Sigmoid colon (tissue), 4 donors: ENCODE results near the gene RB1.

ENCODE experiments used
- CTCF ChIP-seq, 4 experiments: fragments of 450-650 bp in 3 of 4; fragments of 200-600 bp in 1 of 4; IDR thresholded peaks; one replicate each; pipeline ENCODE4 v1.5.1; 2016 to 2019; ENCODE audit warnings: antibody characterized with exemption in 4 of 4, mild to moderate bottlenecking in 3 of 4, moderate library complexity in 2 of 4
- EP300 ChIP-seq, 4 donors: sonication (generic); formaldehyde crosslinking; IDR thresholded peaks; one replicate each; pipeline ENCODE4 v1.6.1; 2017; ENCODE audit warnings: antibody characterized with exemption in 4 of 4
- POLR2A ChIP-seq, 2 donors: fragments of 450-650 bp; IDR thresholded peaks; one replicate each; pipeline ENCODE4 v1.6.1; 2016; ENCODE audit warnings: antibody characterized with exemption in 2 of 2, mild to moderate bottlenecking in 2 of 2, moderate library complexity in 2 of 2
- POLR2AphosphoS5 ChIP-seq, 4 donors: sonication (generic); formaldehyde crosslinking; IDR thresholded peaks; one replicate each; pipeline ENCODE4 v1.6.1; 2017; ENCODE audit warnings: antibody characterized with exemption in 4 of 4

- TF ChIP-seq POLR2AphosphoS5 (IDR thresholded peaks at IDR 0.05) (no peak), CTCF (IDR thresholded peaks at IDR 0.05) (no peak), POLR2A (IDR thresholded peaks at IDR 0.05) (no peak), EP300 (IDR thresholded peaks at IDR 0.05) (no peak)
These were observed 125.5 kb downstream of the RB1 start for GRCh38 chr13:48429036-48429435.
